ENCODE measurements around the gene SPNS3. TPM values are rescaled to one million over a fixed set of nuclear protein-coding genes. Genes with fewer than 3 reads are reported as not detected.

SPNS3 gene
- total and polyA plus RNA-seq, 2 experiments from 2014 or later = not detected

- H3K4me3 ChIP-seq = no peak overlapping the region
- H3K27me3 ChIP-seq = no peaks in the 10 kb centered on the region
- no peaks in the 10 kb centered on the region for H3K9me3 ChIP-seq (ENCODE audit: low read depth)
- no peaks in the 10 kb centered on the region for H3K36me3 ChIP-seq
- DNase-seq (ENCODE audit: low read depth in 1 of 2, low spot score in 1 of 2) = no peak
- no peak for TF ChIP-seq CTCF (IDR thresholded peaks at IDR 0.05; ENCODE audit: low read depth, low read length)
- no peak overlapping the region for H3K27ac ChIP-seq
- H3K4me1 ChIP-seq (ENCODE audit: low read depth) = no peaks in the 10 kb centered on the region
These were observed 47.5 kb downstream of the SPNS3 start for GRCh38 chr17:4480929-4481898.

GRCh38 chr17:4482338-4483011 is 48.7 kb downstream of the SPNS3 start:
- H3K27me3 ChIP-seq = no peaks in the 10 kb centered on the region
- H3K4me1 ChIP-seq (ENCODE audit: low read depth) = no peaks in the 10 kb centered on the region
- no peaks in the 10 kb centered on the region for H3K36me3 ChIP-seq
- no peak overlapping the region for H3K4me3 ChIP-seq
- DNase-seq (ENCODE audit: low read depth in 1 of 2, low spot score in 1 of 2) = no peak
- no peaks in the 10 kb centered on the region for H3K9me3 ChIP-seq (ENCODE audit: low read depth)
- TF ChIP-seq CTCF (IDR thresholded peaks at IDR 0.05; ENCODE audit: low read depth, low read length) = no peak
- H3K27ac ChIP-seq = no peak overlapping the region

GRCh38 chr17:4483012-4483840 is 49.5 kb downstream of the SPNS3 start:
- no peak overlapping the region for H3K4me3 ChIP-seq
- DNase-seq (ENCODE audit: low read depth in 1 of 2, low spot score in 1 of 2) = no peak
- H3K9me3 ChIP-seq (ENCODE audit: low read depth) = no peaks in the 10 kb centered on the region
- no peak overlapping the region for H3K27ac ChIP-seq
- no peaks in the 10 kb centered on the region for H3K36me3 ChIP-seq
- no peaks in the 10 kb centered on the region for H3K4me1 ChIP-seq (ENCODE audit: low read depth)
- no peaks in the 10 kb centered on the region for H3K27me3 ChIP-seq
- no peak for TF ChIP-seq CTCF (IDR thresholded peaks at IDR 0.05; ENCODE audit: low read depth, low read length)

- H3K9me3 ChIP-seq (ENCODE audit: low read depth) = no peaks in the 10 kb centered on the region
- no peak overlapping the region for H3K27ac ChIP-seq
- no peak overlapping the region for H3K4me3 ChIP-seq
- H3K4me1 ChIP-seq (ENCODE audit: low read depth) = no peaks in the 10 kb centered on the region
- TF ChIP-seq CTCF (IDR thresholded peaks at IDR 0.05; ENCODE audit: low read depth, low read length) = no peak
- no peak for DNase-seq (ENCODE audit: low read depth in 1 of 2, low spot score in 1 of 2)
- no peaks in the 10 kb centered on the region for H3K36me3 ChIP-seq
- no peaks in the 10 kb centered on the region for H3K27me3 ChIP-seq
These were observed 52.2 kb downstream of the SPNS3 start for GRCh38 chr17:4485676-4486646.

Data from cardiac muscle cell (in vitro differentiated cells and primary cell).